Measurements from ENCODE around the gene LRIT1. TPM values are rescaled to one million over a fixed set of nuclear protein-coding genes. Genes with fewer than 3 reads are reported as not detected.

The LRIT1 gene
- total RNA-seq, result 1 to 10 TPM; 4.0 to 6.6 TPM
- 12.8 TPM for polyA plus RNA-seq (ENCODE audit: insufficient read depth, low read depth, low replicate concordance)
- long read RNA-seq, donor 1, result 0 reads
- long read RNA-seq, donor 2, result 0 reads

DNA sequence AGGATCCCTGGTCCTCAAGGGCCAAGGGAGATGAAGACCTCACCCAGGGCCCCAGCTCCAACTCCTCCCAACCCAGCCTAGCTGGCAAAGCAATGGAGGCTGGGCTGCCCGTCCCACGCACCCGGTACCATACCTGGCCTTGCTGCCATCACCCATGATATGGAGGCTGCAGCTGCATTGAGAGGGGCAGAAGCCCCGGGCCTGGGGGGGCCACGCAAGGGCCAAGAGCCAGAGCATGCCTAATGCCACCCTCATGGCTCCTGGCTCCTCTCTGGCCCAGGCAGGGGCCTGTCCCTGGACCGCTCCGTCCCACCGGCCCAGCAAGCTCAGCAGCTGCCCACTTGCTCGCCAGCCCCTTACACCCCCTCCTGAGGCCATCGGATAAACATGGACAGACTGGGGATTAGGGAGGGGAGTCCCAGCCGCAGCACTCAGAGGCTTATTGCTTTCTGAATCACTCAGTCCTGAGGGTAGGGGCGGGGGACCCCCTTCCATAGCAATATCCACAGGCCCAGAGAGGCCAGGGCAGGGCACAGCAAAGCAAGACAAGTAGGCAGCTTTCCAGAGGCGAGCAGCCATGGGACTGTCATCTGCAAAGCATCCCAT, at the start of gene LRIT1:
Gene LRIT1 (minus strand): TSS at position 362 of the 606 bp plus-strand sequence. CDS start 107 bp downstream, at position 255.
- H3K4me3 ChIP-seq, result no peak within 1 kb of the TSS
- H3K27ac ChIP-seq, result no peak within 1 kb of the TSS
- no peaks in the 10 kb centered on the region for H3K27me3 ChIP-seq
- TF ChIP-seq CTCF (IDR thresholded peaks at IDR 0.05) (no peak), POLR2A (IDR thresholded peaks at IDR 0.05) (no peak)
- WGBS, 2 donors, result 88 to 89% methylated on average over 5 to 13 of the region's 13 CpGs
- intact Hi-C loops (cut with DNase I; ENCODE audit: low total_unique reads), result no loop called here
- H3K9me3 ChIP-seq, result no peaks in the 10 kb centered on the region
- no peaks in the 10 kb centered on the region for H3K4me1 ChIP-seq
- no peak for DNase-seq
- no peaks in the 10 kb centered on the region for H3K36me3 ChIP-seq (ENCODE audit: low read depth, missing control alignments)

- Histone ChIP-seq H3K36me3 (ENCODE audit: low read depth, missing control alignments) (no peaks in the 10 kb centered on the region), H3K27me3 (no peaks in the 10 kb centered on the region), H3K9me3 (no peaks in the 10 kb centered on the region), H3K27ac (no peak overlapping the region), H3K4me3 (no peak overlapping the region), H3K4me1 (no peaks in the 10 kb centered on the region)
- no peak for DNase-seq
- TF ChIP-seq POLR2A (IDR thresholded peaks at IDR 0.05) (no peak), CTCF (IDR thresholded peaks at IDR 0.05) (no peak)
- intact Hi-C loops (cut with DNase I; ENCODE audit: low total_unique reads), result no loop called here
- 78 to 84% methylated on average over 3 of the region's 3 CpGs for WGBS, 2 donors
Measured at GRCh38 chr10:84290235-84290634, 48.9 kb upstream of the LRIT1 start.

DNA sequence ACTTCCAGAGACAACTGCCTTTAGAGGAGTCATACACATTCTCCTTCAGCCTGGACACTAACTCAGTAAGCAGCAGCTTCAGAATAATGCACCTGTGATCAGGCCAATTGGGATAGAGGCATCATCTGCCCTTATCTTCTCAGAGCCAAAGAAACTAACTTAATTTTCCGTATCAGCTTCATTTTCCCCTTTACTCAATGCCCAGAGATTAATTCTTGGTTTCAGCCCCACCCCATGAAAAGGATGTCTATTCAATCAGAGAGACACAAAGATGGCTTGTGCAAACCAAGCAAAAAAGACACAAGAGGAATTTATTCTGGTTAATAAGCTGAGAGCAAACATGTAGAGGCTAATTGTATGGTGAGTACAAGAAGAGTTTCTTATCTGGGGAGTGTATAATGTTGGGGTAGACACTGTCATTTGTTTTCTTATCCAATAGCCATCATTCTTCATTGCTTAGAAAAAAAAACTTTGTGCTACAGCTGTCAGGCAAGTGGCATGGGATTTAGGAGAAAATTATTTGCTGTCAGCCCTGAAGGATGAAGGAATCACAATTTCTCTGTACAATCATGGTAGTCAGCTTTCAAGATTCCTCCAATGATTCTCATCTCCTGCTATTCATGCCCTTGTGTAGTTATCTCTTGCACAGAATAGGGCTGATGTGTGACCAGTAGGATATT, 48.3 kb upstream of the LRIT1 start:
- intact Hi-C loops (cut with DNase I; ENCODE audit: low total_unique reads), result no loop called here
- no peak overlapping the region for H3K4me3 ChIP-seq
- no peak for DNase-seq
- TF ChIP-seq POLR2A (IDR thresholded peaks at IDR 0.05) (no peak), CTCF (IDR thresholded peaks at IDR 0.05) (no peak)
- no peaks in the 10 kb centered on the region for H3K27me3 ChIP-seq
- H3K36me3 ChIP-seq (ENCODE audit: low read depth, missing control alignments), result no peaks in the 10 kb centered on the region
- H3K4me1 ChIP-seq, result no peaks in the 10 kb centered on the region
- H3K27ac ChIP-seq, result no peak overlapping the region
- 77 to 91% methylated on average over 1 of the region's 1 CpG for WGBS, 2 donors
- no peaks in the 10 kb centered on the region for H3K9me3 ChIP-seq

DNA sequence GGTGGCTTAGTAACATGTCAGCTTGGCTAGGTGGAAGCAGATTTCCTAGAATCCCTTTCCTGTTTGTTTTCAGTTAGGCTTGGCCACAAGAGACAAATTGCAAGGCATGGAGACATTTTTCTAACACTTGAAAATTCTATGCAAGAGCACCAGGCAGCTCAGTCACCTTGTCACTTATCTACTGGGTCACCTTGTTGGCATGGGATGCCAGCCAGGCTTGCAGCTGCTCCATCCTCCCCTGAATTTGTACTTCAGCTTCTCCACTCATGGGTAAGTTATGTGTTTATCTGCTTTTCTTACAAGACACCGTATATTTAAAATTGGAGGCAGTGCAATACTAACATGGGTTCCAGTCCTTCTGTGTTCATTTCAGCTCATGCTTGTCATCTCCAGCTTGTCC, 46.8 kb upstream of the LRIT1 start:
- Histone ChIP-seq H3K4me1 (no peaks in the 10 kb centered on the region), H3K4me3 (no peak overlapping the region), H3K27me3 (no peaks in the 10 kb centered on the region), H3K9me3 (no peaks in the 10 kb centered on the region), H3K27ac (no peak overlapping the region), H3K36me3 (ENCODE audit: low read depth, missing control alignments) (no peaks in the 10 kb centered on the region)
- DNase-seq, result no peak
- intact Hi-C loops (cut with DNase I; ENCODE audit: low total_unique reads), result no loop called here
- TF ChIP-seq CTCF (IDR thresholded peaks at IDR 0.05) (no peak), POLR2A (IDR thresholded peaks at IDR 0.05) (no peak)
- 86 to 88% methylated on average over 1 of the region's 1 CpG for WGBS, 2 donors
